Stimulated activated effector memory CD8-positive, alpha-beta T cell treated with anti-CD3 and anti-CD28 coated beads, Interleukin-12 subunit alpha, Interleukin-12 subunit beta, amount 100 ng/mL, for 72 hours (primary cell): ENCODE results near the gene KCNMA1.

Experiments
- ATAC-seq: fragments of 150-1000 bp; cut with Tn5 transposase; 2 replicates; pipeline ENCODE4 v1.10.0; 2021
- DNase-seq, 2 donors: peaks; one replicate each; pipeline ENCODE4 v3.0.0; 2021 to 2022; ENCODE audit warnings: low spot score in 2 of 2
- H3K27ac Mint-ChIP-seq: one replicate; pipeline ENCODE4 v1.8.0; 2022; ENCODE audit warnings: mild to moderate bottlenecking, mixed read lengths
- H3K36me3 Mint-ChIP-seq: one replicate; pipeline ENCODE4 v1.8.0; 2022; ENCODE audit warnings: mild to moderate bottlenecking, mixed read lengths
- H3K4me1 Mint-ChIP-seq: one replicate; pipeline ENCODE4 v1.8.0; 2022; ENCODE audit warnings: mixed read lengths
- H3K4me3 Mint-ChIP-seq: one replicate; pipeline ENCODE4 v1.8.0; 2022; ENCODE audit warnings: mild to moderate bottlenecking, mixed read lengths
- H3K9me3 Mint-ChIP-seq: one replicate; pipeline ENCODE4 v1.8.0; 2022; ENCODE audit warnings: mixed read lengths

KCNMA1 gene

DNA sequence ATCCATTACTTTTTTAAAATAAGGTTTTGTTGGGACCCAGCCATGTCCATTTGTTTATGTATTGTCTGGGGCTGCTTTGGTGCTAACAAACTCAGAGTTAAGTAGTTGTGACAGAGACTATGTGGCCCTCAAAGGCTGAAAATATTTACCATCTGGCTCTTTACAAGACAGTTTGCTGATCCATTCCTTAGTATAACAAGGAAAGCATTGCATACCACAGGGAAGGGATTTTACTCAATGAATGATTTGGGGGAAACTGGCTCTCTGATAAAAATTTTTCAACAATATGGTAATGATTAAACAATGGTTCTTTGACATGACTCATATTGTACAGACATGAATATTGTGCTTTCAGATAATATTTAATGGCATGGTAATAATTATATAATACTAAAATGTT lies 738.1 kb downstream of the KCNMA1 start:
- ATAC-seq: no peak
- H3K27ac Mint-ChIP-seq: no peak overlapping the region
- H3K9me3 Mint-ChIP-seq: peaks cover 7% of the 10 kb centered on the region
- H3K4me1 Mint-ChIP-seq: no peaks in the 10 kb centered on the region
- no peak overlapping the region for H3K4me3 Mint-ChIP-seq
- no peak for DNase-seq
- no peaks in the 10 kb centered on the region for H3K36me3 Mint-ChIP-seq

DNA sequence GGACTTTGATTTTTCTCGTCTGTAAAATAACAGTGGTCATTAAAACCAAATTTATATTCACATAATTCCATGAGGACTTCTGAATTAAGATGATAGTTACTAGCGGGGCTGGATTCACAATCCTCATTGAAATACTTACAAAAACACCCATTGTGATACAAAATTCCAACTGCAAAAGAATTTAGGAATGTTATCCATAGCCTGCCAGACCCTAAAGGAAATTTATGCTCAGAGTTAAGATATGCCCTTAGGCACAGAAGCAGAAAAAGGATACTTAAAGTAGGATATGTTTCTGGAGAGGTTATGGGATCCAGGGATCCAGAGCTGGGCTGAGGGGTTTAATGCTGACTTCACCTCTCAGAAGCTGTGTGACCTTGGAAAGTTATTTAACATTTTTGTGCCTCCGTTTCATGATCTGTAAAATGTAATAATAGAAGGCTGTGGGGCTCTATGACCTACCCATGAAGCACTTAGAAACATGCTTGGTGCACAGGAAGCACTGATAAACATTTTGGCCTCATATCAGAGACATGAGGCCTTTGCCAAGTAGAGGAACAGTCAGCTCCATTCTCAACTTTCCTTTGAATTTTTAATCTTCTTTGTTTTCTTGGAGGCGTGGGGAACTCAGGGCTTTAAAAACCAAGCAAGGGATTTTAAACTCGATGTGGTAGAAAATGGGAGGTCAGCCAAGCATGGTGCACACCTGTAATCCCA lies 744.7 kb downstream of the KCNMA1 start:
- H3K27ac Mint-ChIP-seq: no peak overlapping the region
- no peaks in the 10 kb centered on the region for H3K36me3 Mint-ChIP-seq
- no peak for ATAC-seq
- no peaks in the 10 kb centered on the region for H3K4me1 Mint-ChIP-seq
- peaks cover 7% of the 10 kb centered on the region for H3K9me3 Mint-ChIP-seq
- no peak for DNase-seq
- no peak overlapping the region for H3K4me3 Mint-ChIP-seq

DNA sequence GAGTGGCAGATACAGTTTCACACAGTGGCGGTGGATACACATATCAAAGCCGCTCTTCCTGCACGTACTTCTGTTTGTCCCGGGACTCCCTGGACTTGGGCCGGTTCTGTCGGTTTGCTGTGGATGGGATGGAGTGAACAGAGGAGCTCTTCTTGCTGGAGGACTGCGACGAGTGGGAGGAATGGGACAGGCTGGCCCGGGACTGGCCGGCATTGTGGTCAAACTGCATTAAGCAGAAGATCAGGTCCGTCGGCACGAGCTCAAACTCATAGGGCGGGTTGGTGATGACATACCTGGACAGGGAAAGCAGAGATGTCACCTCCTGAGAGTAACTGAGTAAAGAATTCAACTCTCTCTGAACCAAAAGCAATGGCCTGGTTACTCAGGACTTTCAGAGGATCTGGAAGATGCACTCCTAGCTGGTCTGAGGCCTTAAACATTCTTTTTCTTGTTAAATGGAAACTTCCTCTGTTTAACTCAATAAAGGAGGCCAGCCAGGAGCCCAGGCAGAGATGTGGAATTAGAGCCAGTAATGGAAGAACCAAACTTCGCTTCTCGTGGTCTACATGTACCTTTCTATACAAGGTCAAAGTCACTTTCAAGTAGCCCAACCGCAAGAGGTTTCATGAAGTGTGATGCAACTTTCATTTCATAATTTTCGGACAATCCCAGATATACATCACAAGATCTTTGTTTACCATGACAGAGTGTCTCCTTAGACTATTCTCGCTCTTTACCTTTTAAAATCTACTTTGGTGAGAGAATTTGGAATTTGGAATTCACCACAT lies 750.2 kb downstream of the KCNMA1 start:
- no peak overlapping the region for H3K27ac Mint-ChIP-seq
- no peak for ATAC-seq
- peaks cover 4% of the 10 kb centered on the region for H3K9me3 Mint-ChIP-seq
- H3K4me1 Mint-ChIP-seq: peaks cover 4% of the 10 kb centered on the region
- H3K4me3 Mint-ChIP-seq: no peak overlapping the region
- no peaks in the 10 kb centered on the region for H3K36me3 Mint-ChIP-seq
- no peak for DNase-seq

DNA sequence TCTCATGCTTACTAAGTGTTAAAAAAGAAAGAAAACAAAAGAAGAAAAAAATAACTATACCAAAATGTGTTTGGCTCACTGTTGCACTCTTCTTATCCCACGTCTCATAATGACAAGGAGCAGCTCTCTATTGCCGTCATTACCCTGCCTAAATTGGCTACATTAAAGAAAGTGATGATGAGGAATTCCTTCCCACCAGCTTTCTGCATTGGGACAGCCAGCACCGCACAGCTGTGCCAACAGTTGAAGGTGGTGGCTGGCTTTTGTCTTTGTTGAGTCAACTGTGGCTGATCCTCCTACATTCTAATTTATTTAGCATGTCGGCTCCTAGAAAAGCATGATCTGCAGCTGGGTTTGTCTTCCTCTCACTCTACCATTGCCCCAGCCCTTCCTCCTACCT lies 751.8 kb downstream of the KCNMA1 start:
- Mint-ChIP-seq H3K27ac (no peak overlapping the region), H3K4me3 (no peak overlapping the region), H3K4me1 (peaks cover 16% of the 10 kb centered on the region), H3K9me3 (peaks cover 4% of the 10 kb centered on the region), H3K36me3 (no peaks in the 10 kb centered on the region)
- DNase-seq (no peak), ATAC-seq (no peak)

DNA sequence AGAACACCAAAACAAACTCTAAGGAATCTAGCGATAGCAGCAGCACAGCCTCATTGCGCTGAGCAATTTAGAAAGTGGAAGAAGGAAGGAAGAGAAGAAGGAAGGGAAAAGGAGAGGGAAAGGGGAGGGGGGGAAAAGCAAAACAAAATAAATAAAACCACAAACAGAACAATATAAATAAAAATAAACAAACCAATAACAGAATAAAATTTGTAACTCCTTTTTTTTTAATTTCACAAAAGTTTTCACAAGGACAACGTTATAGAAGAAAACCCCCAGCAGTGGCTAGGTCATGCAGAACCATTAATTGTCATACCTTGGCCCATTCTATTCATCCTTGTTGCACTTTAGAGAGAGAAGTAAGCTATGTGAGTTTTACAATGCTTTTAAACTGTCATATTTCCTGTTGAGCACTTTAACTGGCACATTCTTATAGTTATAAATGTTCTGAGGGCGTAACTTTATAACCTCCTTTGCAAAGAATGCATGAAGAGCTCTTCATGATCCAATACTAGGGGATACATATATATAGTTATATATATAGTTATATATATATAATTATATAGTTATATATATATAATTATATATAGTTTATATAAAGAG lies 752.8 kb downstream of the KCNMA1 start:
- H3K4me3 Mint-ChIP-seq: no peak overlapping the region
- ATAC-seq (no peak), DNase-seq (no peak)
- H3K9me3 Mint-ChIP-seq: peaks cover 4% of the 10 kb centered on the region
- no peak overlapping the region for H3K27ac Mint-ChIP-seq
- H3K4me1 Mint-ChIP-seq: peaks cover 16% of the 10 kb centered on the region
- H3K36me3 Mint-ChIP-seq: no peaks in the 10 kb centered on the region

DNA sequence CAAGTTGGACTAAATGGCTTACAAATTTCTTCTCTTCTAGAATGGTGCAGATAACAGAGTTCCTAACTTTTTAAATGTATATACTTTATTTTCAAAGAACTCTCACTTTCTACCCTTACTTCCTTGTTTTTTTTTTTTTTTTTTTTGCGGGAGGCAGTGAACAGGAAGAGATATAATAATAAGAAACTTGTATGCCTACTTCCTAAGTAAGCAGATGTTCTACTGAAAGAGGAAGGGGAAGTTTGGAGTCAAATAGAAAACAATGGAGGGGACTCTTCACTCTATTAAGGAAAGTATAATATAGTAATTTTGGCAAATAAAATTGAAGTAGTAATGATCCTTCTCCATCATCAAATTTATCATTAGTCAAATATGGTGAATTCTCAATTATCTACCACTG lies 754.0 kb downstream of the KCNMA1 start:
- H3K9me3 Mint-ChIP-seq: peaks cover 4% of the 10 kb centered on the region
- H3K4me1 Mint-ChIP-seq: peaks cover 16% of the 10 kb centered on the region
- no peaks in the 10 kb centered on the region for H3K36me3 Mint-ChIP-seq
- ATAC-seq (no peak), DNase-seq (no peak)
- H3K27ac Mint-ChIP-seq: no peak overlapping the region
- H3K4me3 Mint-ChIP-seq: no peak overlapping the region

DNA sequence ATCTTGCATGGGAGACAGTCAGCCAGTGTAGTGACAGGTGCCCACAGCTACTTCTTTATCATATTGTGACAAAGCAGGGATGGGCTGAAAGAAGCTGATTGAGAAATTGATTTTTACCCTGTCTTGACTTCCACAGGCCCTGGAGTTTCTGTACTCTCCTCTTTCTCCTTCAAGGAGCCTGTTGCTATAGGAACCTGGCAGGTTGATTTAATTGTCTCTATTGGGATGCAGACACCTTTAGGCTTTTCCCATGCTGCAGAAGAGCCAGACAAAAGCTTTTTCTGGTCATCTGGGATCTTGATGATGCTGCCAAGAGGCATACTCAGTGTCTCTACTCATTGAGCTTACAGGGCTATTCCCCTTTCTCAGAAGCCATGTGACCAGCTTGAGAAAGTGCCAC lies 754.8 kb downstream of the KCNMA1 start:
- Mint-ChIP-seq H3K36me3 (no peaks in the 10 kb centered on the region), H3K4me1 (peaks cover 16% of the 10 kb centered on the region), H3K9me3 (peaks cover 4% of the 10 kb centered on the region), H3K27ac (no peak overlapping the region), H3K4me3 (no peak overlapping the region)
- no peak for ATAC-seq
- no peak for DNase-seq

DNA sequence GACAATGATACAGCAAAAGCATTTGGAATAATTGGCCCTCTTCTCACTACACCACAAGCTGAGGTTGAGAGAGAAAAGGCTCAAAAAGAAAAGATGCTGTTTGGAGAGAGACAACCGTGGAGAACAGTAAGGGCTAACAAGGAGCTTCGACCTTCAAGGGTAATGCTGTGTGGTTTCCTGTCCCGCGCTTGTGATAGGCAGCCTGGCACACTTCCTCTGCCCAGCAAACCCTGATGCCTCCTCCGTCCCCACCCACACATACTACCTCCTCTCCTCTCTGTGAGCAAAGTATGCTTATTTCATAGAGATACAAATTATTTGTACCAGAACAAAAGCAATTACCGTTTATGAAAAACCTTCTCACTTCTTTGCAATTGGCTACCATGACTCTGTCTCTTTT lies 755.4 kb downstream of the KCNMA1 start:
- Mint-ChIP-seq H3K4me1 (peaks cover 16% of the 10 kb centered on the region), H3K9me3 (peaks cover 4% of the 10 kb centered on the region), H3K27ac (no peak overlapping the region), H3K4me3 (no peak overlapping the region), H3K36me3 (no peaks in the 10 kb centered on the region)
- peak; percentile 73 for ATAC-seq
- DNase-seq: no peak

DNA sequence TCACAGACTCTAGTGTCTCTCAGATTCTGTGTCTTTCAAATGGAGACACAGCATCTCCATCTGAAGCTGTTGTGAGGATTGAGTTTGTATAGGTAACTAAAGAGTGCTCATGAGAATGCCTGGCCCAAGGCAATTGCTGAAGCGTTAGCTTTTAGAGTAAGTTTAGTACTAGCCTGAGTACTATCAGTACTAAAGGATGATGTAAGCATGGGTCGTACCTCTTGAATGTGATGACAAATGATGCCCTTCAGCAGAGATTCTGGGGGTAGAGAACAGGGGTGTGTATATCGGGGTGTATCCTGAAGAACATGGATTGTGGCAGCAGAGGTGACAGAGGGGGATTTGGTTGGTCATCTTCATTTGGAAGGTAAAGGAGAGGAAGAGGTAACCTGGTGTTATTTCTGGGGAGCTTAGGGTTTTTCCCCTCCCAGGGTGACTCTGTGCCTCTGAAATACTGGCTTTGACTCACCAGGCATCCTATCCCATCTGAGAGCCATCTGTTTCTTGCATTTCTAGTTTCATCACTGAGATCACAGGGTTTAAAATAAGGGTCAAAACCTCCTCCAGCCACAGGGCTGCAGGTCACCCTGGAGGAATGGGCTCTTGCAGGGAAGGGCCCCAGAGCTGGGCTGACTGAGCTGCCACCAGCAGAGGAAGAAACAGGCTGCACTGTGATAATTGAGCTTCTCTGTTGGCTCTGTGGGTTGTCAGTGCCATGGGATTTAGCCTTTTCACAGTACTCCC lies 756.0 kb downstream of the KCNMA1 start:
- no peak overlapping the region for H3K4me3 Mint-ChIP-seq
- H3K27ac Mint-ChIP-seq: peak overlapping the region; percentile 11
- ATAC-seq (peak; percentile 79), DNase-seq (no peak)
- peaks cover 4% of the 10 kb centered on the region for H3K9me3 Mint-ChIP-seq
- H3K36me3 Mint-ChIP-seq: no peaks in the 10 kb centered on the region
- H3K4me1 Mint-ChIP-seq: peaks cover 16% of the 10 kb centered on the region

DNA sequence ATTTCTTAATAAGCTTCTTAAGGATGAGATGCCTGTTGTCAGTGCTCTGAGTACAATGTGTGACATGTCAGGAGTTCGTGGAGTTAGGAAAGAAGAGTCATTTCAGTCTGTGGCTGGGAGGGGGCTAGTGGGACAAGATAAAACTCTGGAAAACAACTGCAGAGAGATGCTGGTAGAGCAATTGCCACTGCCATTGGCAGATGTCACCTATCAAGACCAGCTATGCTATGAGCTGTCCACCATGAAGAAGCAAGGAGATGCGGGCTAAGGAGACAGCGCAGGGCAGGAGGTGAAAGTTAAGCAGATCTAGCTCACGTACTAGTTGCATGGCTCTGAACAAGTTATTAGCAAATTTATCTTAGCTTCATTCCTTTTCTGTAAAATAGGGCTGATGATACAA lies 756.7 kb downstream of the KCNMA1 start:
- peaks cover 16% of the 10 kb centered on the region for H3K4me1 Mint-ChIP-seq
- H3K9me3 Mint-ChIP-seq: peaks cover 4% of the 10 kb centered on the region
- H3K27ac Mint-ChIP-seq: no peak overlapping the region
- no peaks in the 10 kb centered on the region for H3K36me3 Mint-ChIP-seq
- ATAC-seq (no peak), DNase-seq (no peak)
- no peak overlapping the region for H3K4me3 Mint-ChIP-seq

DNA sequence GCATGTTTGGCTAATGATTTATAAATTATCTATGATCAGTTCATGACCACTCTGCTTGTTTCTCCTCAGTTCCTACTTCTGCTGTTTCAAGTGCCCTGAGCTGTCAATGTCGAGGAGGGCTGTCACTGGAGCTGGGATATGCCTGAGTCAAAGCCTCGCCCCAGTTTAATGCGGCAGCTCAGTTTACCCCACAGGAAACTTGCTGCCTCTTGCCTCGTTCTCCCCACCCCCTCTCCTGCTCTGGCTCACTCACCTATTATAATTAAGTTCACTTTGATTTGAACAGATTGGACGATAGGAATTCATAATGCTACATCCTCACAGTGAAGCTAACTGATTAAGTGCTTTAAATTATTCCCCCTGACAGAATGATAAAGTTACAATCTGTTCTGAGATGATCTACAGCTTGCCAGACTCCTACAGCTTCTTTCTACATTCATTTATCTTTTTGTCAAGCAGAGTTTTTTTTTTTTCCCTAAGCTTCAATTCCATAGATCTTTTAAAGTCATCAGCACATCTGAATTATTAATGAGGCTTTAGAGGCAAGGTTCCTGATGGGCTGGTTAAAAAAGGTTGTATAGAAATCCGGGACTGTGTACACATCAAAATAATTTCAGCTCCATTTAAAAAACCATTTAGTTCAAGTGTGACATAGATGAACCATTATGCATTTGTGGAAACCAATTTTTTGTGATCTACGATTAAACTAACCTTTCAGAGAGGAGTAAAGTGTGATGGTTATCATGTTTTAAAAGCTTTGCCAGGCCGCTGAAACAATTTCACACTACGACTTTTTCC lies 758.3 kb downstream of the KCNMA1 start:
- H3K4me3 Mint-ChIP-seq: no peak overlapping the region

DNA sequence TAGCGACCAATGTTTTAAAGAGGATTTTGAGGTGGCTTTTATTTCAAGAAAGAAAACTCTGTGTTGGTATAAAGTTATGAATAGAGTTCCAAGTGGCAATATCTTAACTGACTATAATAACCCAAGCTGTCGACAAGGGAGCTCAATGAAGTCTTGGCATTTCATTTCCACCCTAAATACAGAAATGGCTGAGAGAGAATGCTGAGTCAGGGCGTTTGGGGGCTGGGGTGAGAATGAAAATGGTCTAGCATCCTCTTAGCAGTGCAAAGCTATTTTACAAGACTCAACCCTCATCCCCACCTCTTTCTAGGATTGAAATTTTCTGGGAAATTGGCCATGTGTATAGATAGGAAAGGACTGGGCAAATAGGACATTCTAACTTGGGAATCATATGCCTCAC lies 759.1 kb downstream of the KCNMA1 start:
- ATAC-seq (no peak), DNase-seq (no peak)
- Mint-ChIP-seq H3K4me3 (no peak overlapping the region), H3K36me3 (no peaks in the 10 kb centered on the region), H3K27ac (no peak overlapping the region), H3K9me3 (no peaks in the 10 kb centered on the region), H3K4me1 (peaks cover 16% of the 10 kb centered on the region)

More for the DNA sequence above, 758.3 kb downstream of the KCNMA1 start:
- ATAC-seq: no peak
- no peak for DNase-seq
- Mint-ChIP-seq H3K27ac (no peak overlapping the region), H3K9me3 (peaks cover under 1% of the 10 kb centered on the region), H3K36me3 (no peaks in the 10 kb centered on the region), H3K4me1 (peaks cover 16% of the 10 kb centered on the region)

DNA sequence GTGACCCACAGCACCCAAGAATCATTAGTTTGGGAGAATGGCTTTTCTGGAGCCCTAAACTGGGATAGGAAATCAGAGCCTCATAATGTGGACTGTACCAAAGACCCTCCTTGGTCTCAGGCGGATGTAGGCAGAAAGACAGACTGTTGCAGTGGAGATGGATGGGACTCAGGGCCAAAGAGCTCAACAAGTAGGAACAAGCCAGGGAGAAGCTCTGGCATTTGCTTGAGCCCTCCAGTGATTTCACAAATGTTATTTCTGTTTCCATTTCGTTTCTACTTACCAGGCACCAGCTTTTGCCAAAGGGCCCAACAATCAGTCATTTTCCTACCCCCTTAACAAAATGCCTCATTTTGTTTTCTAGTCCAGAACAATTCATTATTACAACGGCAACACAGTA lies 762.7 kb downstream of the KCNMA1 start:
- no peak overlapping the region for H3K4me3 Mint-ChIP-seq
- H3K27ac Mint-ChIP-seq: no peak overlapping the region
- H3K9me3 Mint-ChIP-seq: peaks cover 5% of the 10 kb centered on the region
- H3K36me3 Mint-ChIP-seq: no peaks in the 10 kb centered on the region
- ATAC-seq (no peak), DNase-seq (no peak)
- H3K4me1 Mint-ChIP-seq: no peaks in the 10 kb centered on the region

DNA sequence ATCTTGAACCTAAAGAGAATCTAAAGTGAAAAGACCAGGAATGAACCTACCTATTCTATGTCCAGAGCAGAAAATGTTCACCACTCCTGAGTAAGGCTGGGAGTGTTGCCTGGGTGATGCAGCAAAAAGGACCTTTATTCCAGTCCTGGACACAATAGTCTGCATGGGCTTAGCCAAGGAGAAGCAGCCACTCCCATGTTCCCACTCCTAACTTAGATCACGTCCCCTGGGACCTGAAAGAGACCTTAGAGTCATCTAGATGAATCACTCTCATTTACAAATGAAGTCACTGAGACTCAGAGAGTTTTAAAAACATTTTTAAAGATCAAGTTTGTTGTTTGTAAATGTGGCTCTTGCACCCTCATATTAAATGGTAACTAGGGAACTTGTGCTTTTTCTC lies 763.4 kb downstream of the KCNMA1 start:
- Mint-ChIP-seq H3K27ac (no peak overlapping the region), H3K36me3 (no peaks in the 10 kb centered on the region), H3K9me3 (peaks cover 5% of the 10 kb centered on the region), H3K4me1 (no peaks in the 10 kb centered on the region), H3K4me3 (no peak overlapping the region)
- ATAC-seq (no peak), DNase-seq (no peak)
